ENCODE data around the gene PTPRB.
A peak's percentile ranks its signal among the peaks of the same experiment; 100 is the strongest.

Gene PTPRB

DNA sequence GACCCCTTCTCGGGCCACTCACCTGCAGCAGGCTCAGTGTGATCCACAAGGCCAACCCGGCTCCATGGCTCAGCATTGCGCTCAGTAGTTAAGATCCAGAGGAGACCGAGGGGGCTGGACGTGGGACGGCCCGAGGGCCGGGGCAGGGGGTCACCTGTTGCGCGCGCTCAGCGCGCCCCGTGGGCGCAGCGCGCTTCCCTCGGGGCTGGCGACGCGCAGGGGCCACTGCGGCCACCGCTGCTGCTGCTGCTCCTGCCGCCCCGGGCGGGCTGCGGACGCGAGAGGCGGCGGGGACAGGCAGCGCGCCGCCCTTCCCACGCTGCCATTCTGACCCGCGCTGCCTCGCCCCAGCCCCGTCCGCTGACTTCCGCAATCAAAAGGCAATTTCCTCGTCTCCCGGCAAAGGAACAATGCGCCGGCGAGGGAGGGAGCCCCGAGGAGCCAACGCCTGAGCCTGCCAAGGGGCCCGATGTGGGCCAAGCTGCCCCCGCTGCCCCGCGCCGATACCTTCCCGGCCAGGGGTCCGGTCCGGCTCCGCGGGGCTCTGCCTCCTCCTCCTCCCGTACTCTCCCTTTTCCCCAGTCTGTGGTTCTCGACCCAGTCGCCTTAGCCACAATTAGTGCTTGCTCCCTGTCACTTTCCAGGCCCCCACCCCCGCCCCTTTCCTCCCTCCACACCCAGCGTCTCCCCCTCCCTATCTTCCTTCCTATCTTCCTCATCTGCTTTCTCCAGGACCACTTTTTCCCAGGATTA, 27.3 kb downstream of the PTPRB start (continued):
- TF ChIP-seq ZNF558 (tag by site-specific recombination; IDR thresholded peaks at IDR 0.05): no peak
- TF ChIP-seq SCRT2 (tag by site-specific recombination; IDR thresholded peaks at IDR 0.05): peak; percentile 93
- TF ChIP-seq HOXA7 (CRISPR knock-in tag; IDR thresholded peaks at IDR 0.05; ENCODE audit: borderline replicate concordance): no peak
- TF ChIP-seq ZNF624 (tag by site-specific recombination; IDR thresholded peaks at IDR 0.05): no peak
- no peak for TF ChIP-seq KLF7 (tag by site-specific recombination; IDR thresholded peaks at IDR 0.05; ENCODE audit: borderline replicate concordance)
- TF ChIP-seq, protein P1, sequence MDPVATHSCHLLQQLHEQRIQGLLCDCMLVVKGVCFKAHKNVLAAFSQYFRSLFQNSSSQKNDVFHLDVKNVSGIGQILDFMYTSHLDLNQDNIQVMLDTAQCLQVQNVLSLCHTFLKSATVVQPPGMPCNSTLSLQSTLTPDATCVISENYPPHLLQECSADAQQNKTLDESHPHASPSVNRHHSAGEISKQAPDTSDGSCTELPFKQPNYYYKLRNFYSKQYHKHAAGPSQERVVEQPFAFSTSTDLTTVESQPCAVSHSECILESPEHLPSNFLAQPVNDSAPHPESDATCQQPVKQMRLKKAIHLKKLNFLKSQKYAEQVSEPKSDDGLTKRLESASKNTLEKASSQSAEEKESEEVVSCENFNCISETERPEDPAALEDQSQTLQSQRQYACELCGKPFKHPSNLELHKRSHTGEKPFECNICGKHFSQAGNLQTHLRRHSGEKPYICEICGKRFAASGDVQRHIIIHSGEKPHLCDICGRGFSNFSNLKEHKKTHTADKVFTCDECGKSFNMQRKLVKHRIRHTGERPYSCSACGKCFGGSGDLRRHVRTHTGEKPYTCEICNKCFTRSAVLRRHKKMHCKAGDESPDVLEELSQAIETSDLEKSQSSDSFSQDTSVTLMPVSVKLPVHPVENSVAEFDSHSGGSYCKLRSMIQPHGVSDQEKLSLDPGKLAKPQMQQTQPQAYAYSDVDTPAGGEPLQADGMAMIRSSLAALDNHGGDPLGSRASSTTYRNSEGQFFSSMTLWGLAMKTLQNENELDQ (tag by site-specific recombination; IDR thresholded peaks at IDR 0.05; ENCODE audit: low read depth): no peak
- TF ChIP-seq OVOL3 (tag by site-specific recombination; IDR thresholded peaks at IDR 0.05): no peak
- no peak for TF ChIP-seq ZNF701 (tag by site-specific recombination; IDR thresholded peaks at IDR 0.05)
- 0 out of 2 replicates have a peak, but pooled peaks have one; percentile 59 for TF ChIP-seq KLF8 (tag by site-specific recombination; IDR thresholded peaks at IDR 0.05)
- TF ChIP-seq, protein P2, sequence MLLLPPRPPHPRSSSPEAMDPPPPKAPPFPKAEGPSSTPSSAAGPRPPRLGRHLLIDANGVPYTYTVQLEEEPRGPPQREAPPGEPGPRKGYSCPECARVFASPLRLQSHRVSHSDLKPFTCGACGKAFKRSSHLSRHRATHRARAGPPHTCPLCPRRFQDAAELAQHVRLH (tag by site-specific recombination; IDR thresholded peaks at IDR 0.05): no peak
- TF ChIP-seq, protein P3, sequence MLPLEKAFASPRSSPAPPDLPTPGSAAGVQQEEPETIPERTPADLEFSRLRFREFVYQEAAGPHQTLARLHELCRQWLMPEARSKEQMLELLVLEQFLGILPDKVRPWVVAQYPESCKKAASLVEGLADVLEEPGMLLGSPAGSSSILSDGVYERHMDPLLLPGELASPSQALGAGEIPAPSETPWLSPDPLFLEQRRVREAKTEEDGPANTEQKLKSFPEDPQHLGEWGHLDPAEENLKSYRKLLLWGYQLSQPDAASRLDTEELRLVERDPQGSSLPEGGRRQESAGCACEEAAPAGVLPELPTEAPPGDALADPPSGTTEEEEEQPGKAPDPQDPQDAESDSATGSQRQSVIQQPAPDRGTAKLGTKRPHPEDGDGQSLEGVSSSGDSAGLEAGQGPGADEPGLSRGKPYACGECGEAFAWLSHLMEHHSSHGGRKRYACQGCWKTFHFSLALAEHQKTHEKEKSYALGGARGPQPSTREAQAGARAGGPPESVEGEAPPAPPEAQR (tag by site-specific recombination; IDR thresholded peaks at IDR 0.05): no peak
- no peak for TF ChIP-seq ZNF121 (tag by site-specific recombination; IDR thresholded peaks at IDR 0.05)
- TF ChIP-seq SP7 (tag by site-specific recombination; IDR thresholded peaks at IDR 0.05): no peak
- TF ChIP-seq ZNF792 (tag by site-specific recombination; IDR thresholded peaks at IDR 0.05): no peak
- no peak for TF ChIP-seq ZNF549 (tag by site-specific recombination; IDR thresholded peaks at IDR 0.05)
- no peak for TF ChIP-seq ZFP3 (tag by site-specific recombination; IDR thresholded peaks at IDR 0.05; ENCODE audit: low read depth)
- TF ChIP-seq ZNF664 (tag by site-specific recombination; IDR thresholded peaks at IDR 0.05): no peak
- TF ChIP-seq, protein P4, sequence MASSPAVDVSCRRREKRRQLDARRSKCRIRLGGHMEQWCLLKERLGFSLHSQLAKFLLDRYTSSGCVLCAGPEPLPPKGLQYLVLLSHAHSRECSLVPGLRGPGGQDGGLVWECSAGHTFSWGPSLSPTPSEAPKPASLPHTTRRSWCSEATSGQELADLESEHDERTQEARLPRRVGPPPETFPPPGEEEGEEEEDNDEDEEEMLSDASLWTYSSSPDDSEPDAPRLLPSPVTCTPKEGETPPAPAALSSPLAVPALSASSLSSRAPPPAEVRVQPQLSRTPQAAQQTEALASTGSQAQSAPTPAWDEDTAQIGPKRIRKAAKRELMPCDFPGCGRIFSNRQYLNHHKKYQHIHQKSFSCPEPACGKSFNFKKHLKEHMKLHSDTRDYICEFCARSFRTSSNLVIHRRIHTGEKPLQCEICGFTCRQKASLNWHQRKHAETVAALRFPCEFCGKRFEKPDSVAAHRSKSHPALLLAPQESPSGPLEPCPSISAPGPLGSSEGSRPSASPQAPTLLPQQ (tag by site-specific recombination; IDR thresholded peaks at IDR 0.05): no peak
- no peak for TF ChIP-seq ZNF23 (tag by site-specific recombination; IDR thresholded peaks at IDR 0.05; ENCODE audit: borderline replicate concordance)
- TF ChIP-seq, protein P5, sequence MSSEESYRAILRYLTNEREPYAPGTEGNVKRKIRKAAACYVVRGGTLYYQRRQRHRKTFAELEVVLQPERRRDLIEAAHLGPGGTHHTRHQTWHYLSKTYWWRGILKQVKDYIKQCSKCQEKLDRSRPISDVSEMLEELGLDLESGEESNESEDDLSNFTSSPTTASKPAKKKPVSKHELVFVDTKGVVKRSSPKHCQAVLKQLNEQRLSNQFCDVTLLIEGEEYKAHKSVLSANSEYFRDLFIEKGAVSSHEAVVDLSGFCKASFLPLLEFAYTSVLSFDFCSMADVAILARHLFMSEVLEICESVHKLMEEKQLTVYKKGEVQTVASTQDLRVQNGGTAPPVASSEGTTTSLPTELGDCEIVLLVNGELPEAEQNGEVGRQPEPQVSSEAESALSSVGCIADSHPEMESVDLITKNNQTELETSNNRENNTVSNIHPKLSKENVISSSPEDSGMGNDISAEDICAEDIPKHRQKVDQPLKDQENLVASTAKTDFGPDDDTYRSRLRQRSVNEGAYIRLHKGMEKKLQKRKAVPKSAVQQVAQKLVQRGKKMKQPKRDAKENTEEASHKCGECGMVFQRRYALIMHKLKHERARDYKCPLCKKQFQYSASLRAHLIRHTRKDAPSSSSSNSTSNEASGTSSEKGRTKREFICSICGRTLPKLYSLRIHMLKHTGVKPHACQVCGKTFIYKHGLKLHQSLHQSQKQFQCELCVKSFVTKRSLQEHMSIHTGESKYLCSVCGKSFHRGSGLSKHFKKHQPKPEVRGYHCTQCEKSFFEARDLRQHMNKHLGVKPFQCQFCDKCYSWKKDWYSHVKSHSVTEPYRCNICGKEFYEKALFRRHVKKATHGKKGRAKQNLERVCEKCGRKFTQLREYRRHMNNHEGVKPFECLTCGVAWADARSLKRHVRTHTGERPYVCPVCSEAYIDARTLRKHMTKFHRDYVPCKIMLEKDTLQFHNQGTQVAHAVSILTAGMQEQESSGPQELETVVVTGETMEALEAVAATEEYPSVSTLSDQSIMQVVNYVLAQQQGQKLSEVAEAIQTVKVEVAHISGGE (tag by site-specific recombination; conservative IDR thresholded peaks at IDR 0.05; ENCODE audit: low read depth): 0 out of 2 replicates have a peak, but pooled peaks have one; percentile 11
- TF ChIP-seq ZNF596 (tag by site-specific recombination; IDR thresholded peaks at IDR 0.05): no peak
- no peak for TF ChIP-seq IKZF3 (tag by site-specific recombination; IDR thresholded peaks at IDR 0.05)
- TF ChIP-seq ZNF169 (tag by site-specific recombination; IDR thresholded peaks at IDR 0.05): no peak
- no peak for TF ChIP-seq ZFP69B (tag by site-specific recombination; IDR thresholded peaks at IDR 0.05)
- TF ChIP-seq ZNF837 (tag by site-specific recombination; IDR thresholded peaks at IDR 0.05): no peak
- no peak for TF ChIP-seq ZNF248 (tag by site-specific recombination; IDR thresholded peaks at IDR 0.05)
- no peak for TF ChIP-seq ZNF560 (tag by site-specific recombination; IDR thresholded peaks at IDR 0.05; ENCODE audit: borderline replicate concordance)
- no peak for TF ChIP-seq MYNN (tag by site-specific recombination; IDR thresholded peaks at IDR 0.05; ENCODE audit: borderline replicate concordance)
- no peak for TF ChIP-seq ZNF146 (tag by site-specific recombination; IDR thresholded peaks at IDR 0.05)
- TF ChIP-seq, protein P6, sequence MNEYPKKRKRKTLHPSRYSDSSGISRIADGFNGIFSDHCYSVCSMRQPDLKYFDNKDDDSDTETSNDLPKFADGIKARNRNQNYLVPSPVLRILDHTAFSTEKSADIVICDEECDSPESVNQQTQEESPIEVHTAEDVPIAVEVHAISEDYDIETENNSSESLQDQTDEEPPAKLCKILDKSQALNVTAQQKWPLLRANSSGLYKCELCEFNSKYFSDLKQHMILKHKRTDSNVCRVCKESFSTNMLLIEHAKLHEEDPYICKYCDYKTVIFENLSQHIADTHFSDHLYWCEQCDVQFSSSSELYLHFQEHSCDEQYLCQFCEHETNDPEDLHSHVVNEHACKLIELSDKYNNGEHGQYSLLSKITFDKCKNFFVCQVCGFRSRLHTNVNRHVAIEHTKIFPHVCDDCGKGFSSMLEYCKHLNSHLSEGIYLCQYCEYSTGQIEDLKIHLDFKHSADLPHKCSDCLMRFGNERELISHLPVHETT (tag by site-specific recombination; IDR thresholded peaks at IDR 0.05): no peak
- peak; percentile 69; the same call in 1 of the 2 replicates for TF ChIP-seq ZFHX2 (tag by site-specific recombination; conservative IDR thresholded peaks at IDR 0.05)

All from HEK293 (cell line).